Astrocyte of the spinal cord (primary cell): ENCODE results near the gene HLA-DMB.

Experiments used
- DNase-seq: peaks from one replicate; pipeline ENCODE4 v3.0.0; 2011; ENCODE audit warnings: low read depth, low spot score
- H3K4me3 ChIP-seq: 2 replicates; pipeline ENCODE4 v1.5.1; 2011; ENCODE audit warnings: low read depth, mild to moderate bottlenecking, low read length, moderate library complexity
- in situ Hi-C: cut with HindIII; loops from 2 replicates; pipeline ENCODE4 v1.10.0; 2017; ENCODE audit warnings: low sequenced_read_pairs
- TF ChIP-seq, protein P1 (sequence below): IDR thresholded peaks from 2 replicates; pipeline ENCODE4 v1.5.1; 2012; ENCODE audit warnings: low read depth, mild to moderate bottlenecking, low read length, inconsistent platforms

HLA-DMB gene

DNA sequence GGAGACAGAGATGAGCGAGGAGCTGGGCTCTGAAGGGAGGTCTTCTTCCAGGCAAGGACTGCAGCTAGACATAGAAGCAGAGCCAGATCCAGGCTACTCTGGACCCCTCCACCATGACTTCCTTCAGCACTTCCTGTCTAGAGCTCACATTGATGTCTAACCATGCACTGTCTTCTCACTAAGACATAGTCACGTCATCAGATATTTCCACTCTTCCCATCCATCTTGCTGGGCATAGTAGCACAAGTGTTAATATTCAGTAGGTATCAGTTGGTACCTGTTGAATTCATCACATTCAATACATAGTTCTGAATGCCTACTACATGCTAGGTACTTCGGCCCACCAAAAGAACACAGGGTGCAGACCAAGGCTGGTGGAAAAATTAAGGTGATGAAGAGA, 9.2 kb upstream of the HLA-DMB start:
- H3K4me3 ChIP-seq: no peak overlapping the region
- DNase-seq: no peak
- in situ Hi-C loops: no loop called here
- TF ChIP-seq, protein P1, sequence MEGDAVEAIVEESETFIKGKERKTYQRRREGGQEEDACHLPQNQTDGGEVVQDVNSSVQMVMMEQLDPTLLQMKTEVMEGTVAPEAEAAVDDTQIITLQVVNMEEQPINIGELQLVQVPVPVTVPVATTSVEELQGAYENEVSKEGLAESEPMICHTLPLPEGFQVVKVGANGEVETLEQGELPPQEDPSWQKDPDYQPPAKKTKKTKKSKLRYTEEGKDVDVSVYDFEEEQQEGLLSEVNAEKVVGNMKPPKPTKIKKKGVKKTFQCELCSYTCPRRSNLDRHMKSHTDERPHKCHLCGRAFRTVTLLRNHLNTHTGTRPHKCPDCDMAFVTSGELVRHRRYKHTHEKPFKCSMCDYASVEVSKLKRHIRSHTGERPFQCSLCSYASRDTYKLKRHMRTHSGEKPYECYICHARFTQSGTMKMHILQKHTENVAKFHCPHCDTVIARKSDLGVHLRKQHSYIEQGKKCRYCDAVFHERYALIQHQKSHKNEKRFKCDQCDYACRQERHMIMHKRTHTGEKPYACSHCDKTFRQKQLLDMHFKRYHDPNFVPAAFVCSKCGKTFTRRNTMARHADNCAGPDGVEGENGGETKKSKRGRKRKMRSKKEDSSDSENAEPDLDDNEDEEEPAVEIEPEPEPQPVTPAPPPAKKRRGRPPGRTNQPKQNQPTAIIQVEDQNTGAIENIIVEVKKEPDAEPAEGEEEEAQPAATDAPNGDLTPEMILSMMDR: no peak

DNA sequence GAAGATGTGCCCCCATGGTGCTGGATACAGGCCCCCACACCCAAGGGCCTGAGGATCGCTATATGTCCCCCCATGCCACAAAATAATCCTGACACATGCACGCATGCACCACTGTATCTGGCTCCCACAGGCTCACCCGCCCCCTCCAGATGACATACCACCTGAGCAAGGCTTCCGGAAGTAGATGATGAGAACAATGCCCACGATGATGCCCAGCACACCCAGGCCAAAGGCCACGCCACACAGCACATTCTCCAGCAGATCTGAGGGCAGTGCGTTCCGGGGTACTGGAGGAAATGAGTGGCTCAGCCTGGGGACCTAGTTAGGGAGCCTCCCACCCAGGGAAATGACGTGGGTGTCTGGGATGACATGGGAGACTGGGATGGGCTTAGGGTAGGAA, 8.3 kb upstream of the HLA-DMB start:
- in situ Hi-C loops: no loop called here
- H3K4me3 ChIP-seq: no peak overlapping the region
- TF ChIP-seq, protein P1: no peak
- DNase-seq: no peak

DNA sequence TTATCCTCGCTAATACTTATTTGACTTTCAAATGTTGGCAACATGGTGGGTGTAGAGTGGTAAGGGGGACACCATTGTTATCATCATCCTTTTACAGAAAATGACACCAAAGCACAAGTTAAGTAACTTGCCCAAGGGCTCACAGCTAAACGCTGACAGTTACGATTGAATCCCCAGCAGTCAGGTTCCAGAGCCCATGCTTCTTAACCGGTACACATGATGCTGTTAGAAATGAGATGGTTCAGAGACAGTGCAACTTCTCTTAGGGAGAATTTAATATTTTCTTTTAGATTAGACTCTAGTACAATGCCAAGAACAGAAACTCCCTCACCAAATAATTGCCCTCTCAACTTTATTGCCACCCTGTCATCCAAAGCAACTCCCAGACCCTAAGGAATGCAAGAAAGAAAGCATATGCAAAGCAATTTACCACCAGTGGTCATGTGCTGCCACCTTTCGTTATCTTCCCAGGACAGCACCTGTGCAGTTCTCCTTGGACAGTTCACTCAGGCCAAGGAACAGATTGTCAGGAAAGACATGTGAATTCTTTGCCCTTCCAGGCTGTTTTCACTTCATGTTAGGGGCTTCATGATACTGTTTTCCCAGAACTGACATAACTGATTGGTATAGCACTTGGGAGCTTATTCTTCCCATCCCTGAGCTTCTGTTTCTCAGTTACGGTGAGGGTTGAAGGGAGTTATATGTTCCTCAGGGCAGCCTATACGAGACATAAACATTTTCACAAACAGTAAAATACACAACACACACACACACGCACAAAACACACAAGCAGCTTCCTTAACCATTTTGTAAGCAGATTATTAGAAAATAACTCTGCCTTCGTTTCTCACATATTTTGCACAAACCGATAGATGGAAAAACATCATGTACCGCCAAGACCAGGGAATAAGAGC, 7.0 kb upstream of the HLA-DMB start:
- DNase-seq: peak; percentile 28
- no peak overlapping the region for H3K4me3 ChIP-seq
- in situ Hi-C loops: no loop called here
- TF ChIP-seq, protein P1: peak; percentile 47

DNA sequence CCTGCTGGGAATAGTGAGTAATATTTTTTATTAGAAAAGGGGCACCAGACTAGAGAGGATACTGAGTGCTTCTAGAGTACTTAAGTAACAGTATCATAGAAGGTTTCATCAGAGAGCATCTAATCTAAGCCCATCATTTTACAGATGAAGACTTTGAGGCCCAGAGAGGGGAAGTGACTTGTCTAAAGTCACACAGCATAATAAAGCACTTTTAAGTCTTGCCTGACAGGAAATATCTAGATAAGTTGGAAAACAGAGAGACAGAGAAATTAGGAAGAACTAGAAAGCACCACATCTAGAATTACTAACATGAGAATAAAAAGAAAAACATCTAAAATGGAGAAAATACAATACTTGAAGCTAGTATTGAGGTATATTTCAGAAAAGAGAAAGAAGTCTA, 6.1 kb upstream of the HLA-DMB start:
- no peak for DNase-seq
- TF ChIP-seq, protein P1: no peak

DNA sequence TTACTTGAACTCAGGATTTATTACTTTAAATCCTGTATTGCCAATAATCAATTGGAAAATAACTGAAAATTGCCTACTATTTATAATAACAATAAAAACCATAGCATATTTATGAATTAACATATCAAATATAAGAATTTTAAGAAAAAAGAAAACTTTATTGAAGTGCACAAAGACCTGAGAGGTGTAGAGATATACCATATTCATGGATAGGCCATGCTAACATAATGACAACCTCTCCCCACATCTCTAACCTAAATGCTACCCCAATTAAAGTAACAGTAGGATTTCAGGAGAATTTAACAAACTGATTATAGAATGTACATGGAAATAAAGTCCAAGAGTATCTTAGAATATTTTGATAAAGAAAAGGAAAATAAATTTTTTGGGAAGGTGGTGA, 5.1 kb upstream of the HLA-DMB start:
- DNase-seq: no peak
- in situ Hi-C loops: no loop called here
- H3K4me3 ChIP-seq: no peak overlapping the region
- TF ChIP-seq, protein P1: no peak

More for the DNA sequence above, 6.1 kb upstream of the HLA-DMB start:
- H3K4me3 ChIP-seq: no peak overlapping the region
- in situ Hi-C loops: no loop called here

DNA sequence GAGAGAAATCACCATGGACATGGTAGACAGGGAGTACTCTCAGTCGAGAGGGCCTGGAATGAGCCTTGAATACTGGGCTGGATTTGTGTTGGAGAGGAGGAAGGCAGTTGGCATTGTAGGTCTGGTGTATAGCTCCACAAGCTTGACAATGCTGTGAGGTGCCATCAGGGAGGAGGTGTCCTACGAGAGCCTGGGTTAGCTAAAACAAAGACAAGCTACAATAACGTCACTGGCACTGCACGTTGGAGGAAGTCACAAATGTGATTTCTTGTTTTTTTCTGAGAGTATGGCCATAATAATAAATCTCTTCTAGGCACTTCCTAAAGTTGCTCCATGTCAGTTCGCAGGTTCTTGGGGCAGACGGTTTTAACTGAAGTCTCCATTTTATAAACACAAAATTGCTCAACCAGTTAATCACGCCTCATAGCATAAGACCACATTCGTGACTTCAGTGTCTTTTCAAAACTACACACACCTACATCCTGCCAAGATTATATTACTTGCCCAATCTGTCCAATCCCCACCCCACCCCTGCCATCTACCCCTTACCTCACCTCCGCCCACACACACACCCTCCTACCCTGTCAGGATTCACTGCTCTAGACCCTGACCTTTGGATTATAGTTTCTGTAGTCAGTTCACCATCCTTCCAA, 4.4 kb upstream of the HLA-DMB start:
- H3K4me3 ChIP-seq: no peak overlapping the region
- in situ Hi-C loops: no loop called here
- TF ChIP-seq, protein P1: no peak
- DNase-seq: no peak
